ENCODE measurements around the gene TEX19.
"Not testable (repeated sequence)": the region's sequence is repeated elsewhere in the genome, so short reads cannot be mapped to it uniquely, and the experiment has no call there.

Gene TEX19

GRCh38 chr17:82403662-82404660 is 44.9 kb downstream of the TEX19 start:
- Histone ChIP-seq H3K4me3 (ENCODE audit: low read length in 2 of 2) (no peak overlapping the region), H3K4me1 (ENCODE audit: control insufficient read depth in 2 of 2, insufficient read depth in 2 of 2, low read length in 2 of 2) (peaks cover 0 to 3% of the 10 kb centered on the region in 2 donors), H3K36me3 (ENCODE audit: control insufficient read depth in 2 of 2, insufficient read depth in 2 of 2, low read length in 2 of 2) (peaks cover 11% of the 10 kb centered on the region in 2 donors), H3K27ac (ENCODE audit: low read depth in 2 of 2, low read length in 2 of 2) (no peak overlapping the region), H3K9me3 (ENCODE audit: control insufficient read depth in 2 of 2, low read length in 2 of 2) (no peaks in the 10 kb centered on the region), H3K9ac (ENCODE audit: low read depth in 1 of 2, low read length in 2 of 2) (no peak overlapping the region), H3K27me3 (ENCODE audit: control insufficient read depth in 2 of 2, insufficient read depth in 2 of 2, low read length in 2 of 2) (no peaks in the 10 kb centered on the region)

GRCh38 chr17:82405051-82405450 is 46.0 kb downstream of the TEX19 start:
- peaks cover 0 to 3% of the 10 kb centered on the region in 2 donors for H3K4me1 ChIP-seq (ENCODE audit: control insufficient read depth in 2 of 2, insufficient read depth in 2 of 2, low read length in 2 of 2)
- no peak overlapping the region for H3K4me3 ChIP-seq (ENCODE audit: low read length in 2 of 2)
- H3K27ac ChIP-seq (ENCODE audit: low read depth in 2 of 2, low read length in 2 of 2): no peak overlapping the region
- H3K27me3 ChIP-seq (ENCODE audit: control insufficient read depth in 2 of 2, insufficient read depth in 2 of 2, low read length in 2 of 2): no peaks in the 10 kb centered on the region
- H3K9ac ChIP-seq (ENCODE audit: low read depth in 1 of 2, low read length in 2 of 2): no peak overlapping the region
- peaks cover 8 to 10% of the 10 kb centered on the region in 2 donors for H3K36me3 ChIP-seq (ENCODE audit: control insufficient read depth in 2 of 2, insufficient read depth in 2 of 2, low read length in 2 of 2)
- H3K9me3 ChIP-seq (ENCODE audit: control insufficient read depth in 2 of 2, low read length in 2 of 2): no peaks in the 10 kb centered on the region

GRCh38 chr17:82406131-82406671 is 47.2 kb downstream of the TEX19 start:
- no peaks in the 10 kb centered on the region for H3K4me1 ChIP-seq (ENCODE audit: control insufficient read depth in 2 of 2, insufficient read depth in 2 of 2, low read length in 2 of 2)
- H3K9me3 ChIP-seq (ENCODE audit: control insufficient read depth in 2 of 2, low read length in 2 of 2): no peaks in the 10 kb centered on the region
- H3K4me3 ChIP-seq (ENCODE audit: low read length in 2 of 2): no peak overlapping the region
- no peak overlapping the region for H3K9ac ChIP-seq (ENCODE audit: low read depth in 1 of 2, low read length in 2 of 2)
- H3K36me3 ChIP-seq (ENCODE audit: control insufficient read depth in 2 of 2, insufficient read depth in 2 of 2, low read length in 2 of 2): peaks cover 8% of the 10 kb centered on the region in 2 donors
- no peaks in the 10 kb centered on the region for H3K27me3 ChIP-seq (ENCODE audit: control insufficient read depth in 2 of 2, insufficient read depth in 2 of 2, low read length in 2 of 2)
- H3K27ac ChIP-seq (ENCODE audit: low read depth in 2 of 2, low read length in 2 of 2): no peak overlapping the region

- Histone ChIP-seq H3K4me1 (ENCODE audit: control insufficient read depth in 2 of 2, insufficient read depth in 2 of 2, low read length in 2 of 2) (no peaks in the 10 kb centered on the region), H3K27me3 (ENCODE audit: control insufficient read depth in 2 of 2, insufficient read depth in 2 of 2, low read length in 2 of 2) (no peaks in the 10 kb centered on the region), H3K4me3 (ENCODE audit: low read length in 2 of 2) (no peak overlapping the region), H3K36me3 (ENCODE audit: control insufficient read depth in 2 of 2, insufficient read depth in 2 of 2, low read length in 2 of 2) (peaks cover 8% of the 10 kb centered on the region in 2 donors), H3K9ac (ENCODE audit: low read depth in 1 of 2, low read length in 2 of 2) (no peak overlapping the region), H3K27ac (ENCODE audit: low read depth in 2 of 2, low read length in 2 of 2) (no peak overlapping the region), H3K9me3 (ENCODE audit: control insufficient read depth in 2 of 2, low read length in 2 of 2) (no peaks in the 10 kb centered on the region)
Observed at GRCh38 chr17:82407255-82407654, 48.2 kb downstream of the TEX19 start.

GRCh38 chr17:82408288-82408937 is 49.4 kb downstream of the TEX19 start:
- H3K4me1 ChIP-seq (ENCODE audit: control insufficient read depth in 2 of 2, insufficient read depth in 2 of 2, low read length in 2 of 2): no peaks in the 10 kb centered on the region
- no peaks in the 10 kb centered on the region for H3K27me3 ChIP-seq (ENCODE audit: control insufficient read depth in 2 of 2, insufficient read depth in 2 of 2, low read length in 2 of 2)
- no peak overlapping the region for H3K9ac ChIP-seq (ENCODE audit: low read depth in 1 of 2, low read length in 2 of 2)
- no peak overlapping the region for H3K27ac ChIP-seq (ENCODE audit: low read depth in 2 of 2, low read length in 2 of 2)
- no peaks in the 10 kb centered on the region for H3K9me3 ChIP-seq (ENCODE audit: control insufficient read depth in 2 of 2, low read length in 2 of 2)
- peaks cover 8 to 11% of the 10 kb centered on the region in 2 donors for H3K36me3 ChIP-seq (ENCODE audit: control insufficient read depth in 2 of 2, insufficient read depth in 2 of 2, low read length in 2 of 2)
- H3K4me3 ChIP-seq (ENCODE audit: low read length in 2 of 2): no peak overlapping the region

- no peaks in the 10 kb centered on the region for H3K4me1 ChIP-seq (ENCODE audit: control insufficient read depth in 2 of 2, insufficient read depth in 2 of 2, low read length in 2 of 2)
- H3K36me3 ChIP-seq (ENCODE audit: control insufficient read depth in 2 of 2, insufficient read depth in 2 of 2, low read length in 2 of 2): peaks cover 3 to 7% of the 10 kb centered on the region in 2 donors
- H3K27me3 ChIP-seq (ENCODE audit: control insufficient read depth in 2 of 2, insufficient read depth in 2 of 2, low read length in 2 of 2): no peaks in the 10 kb centered on the region
- H3K27ac ChIP-seq (ENCODE audit: low read depth in 2 of 2, low read length in 2 of 2): no peak overlapping the region
- no peak overlapping the region for H3K4me3 ChIP-seq (ENCODE audit: low read length in 2 of 2)
- no peaks in the 10 kb centered on the region for H3K9me3 ChIP-seq (ENCODE audit: control insufficient read depth in 2 of 2, low read length in 2 of 2)
- no peak overlapping the region for H3K9ac ChIP-seq (ENCODE audit: low read depth in 1 of 2, low read length in 2 of 2)
Observed at GRCh38 chr17:82408938-82409318, 49.9 kb downstream of the TEX19 start.

- Histone ChIP-seq H3K9ac (ENCODE audit: low read depth in 1 of 2, low read length in 2 of 2) (no peak overlapping the region), H3K27ac (ENCODE audit: low read depth in 2 of 2, low read length in 2 of 2) (no peak overlapping the region), H3K4me1 (ENCODE audit: control insufficient read depth in 2 of 2, insufficient read depth in 2 of 2, low read length in 2 of 2) (no peaks in the 10 kb centered on the region), H3K27me3 (ENCODE audit: control insufficient read depth in 2 of 2, insufficient read depth in 2 of 2, low read length in 2 of 2) (no peaks in the 10 kb centered on the region), H3K9me3 (ENCODE audit: control insufficient read depth in 2 of 2, low read length in 2 of 2) (no peaks in the 10 kb centered on the region), H3K4me3 (ENCODE audit: low read length in 2 of 2) (no peak overlapping the region), H3K36me3 (ENCODE audit: control insufficient read depth in 2 of 2, insufficient read depth in 2 of 2, low read length in 2 of 2) (peaks cover 0 to 3% of the 10 kb centered on the region in 2 donors)
Observed at GRCh38 chr17:82410014-82410716, 51.1 kb downstream of the TEX19 start.

GRCh38 chr17:82411396-82412053 is 52.5 kb downstream of the TEX19 start:
- H3K4me1 ChIP-seq (ENCODE audit: control insufficient read depth in 2 of 2, insufficient read depth in 2 of 2, low read length in 2 of 2): no peaks in the 10 kb centered on the region
- peaks cover 0 to 3% of the 10 kb centered on the region in 2 donors for H3K36me3 ChIP-seq (ENCODE audit: control insufficient read depth in 2 of 2, insufficient read depth in 2 of 2, low read length in 2 of 2)
- H3K9me3 ChIP-seq (ENCODE audit: control insufficient read depth in 2 of 2, low read length in 2 of 2): no peaks in the 10 kb centered on the region

GRCh38 chr17:82412081-82412480 is 53.0 kb downstream of the TEX19 start:
- H3K27ac ChIP-seq (ENCODE audit: low read depth in 2 of 2, low read length in 2 of 2); H3K4me1 ChIP-seq (ENCODE audit: control insufficient read depth in 2 of 2, insufficient read depth in 2 of 2, low read length in 2 of 2); H3K9me3 ChIP-seq (ENCODE audit: control insufficient read depth in 2 of 2, low read length in 2 of 2); H3K27me3 ChIP-seq (ENCODE audit: control insufficient read depth in 2 of 2, insufficient read depth in 2 of 2, low read length in 2 of 2); H3K36me3 ChIP-seq (ENCODE audit: control insufficient read depth in 2 of 2, insufficient read depth in 2 of 2, low read length in 2 of 2); H3K9ac ChIP-seq (ENCODE audit: low read depth in 1 of 2, low read length in 2 of 2); H3K4me3 ChIP-seq (ENCODE audit: low read length in 2 of 2): not testable (repeated sequence)

More at GRCh38 chr17:82411396-82412053, 52.5 kb downstream of the TEX19 start:
- H3K4me3 ChIP-seq (ENCODE audit: low read length in 2 of 2): no peak overlapping the region
- H3K9ac ChIP-seq (ENCODE audit: low read depth in 1 of 2, low read length in 2 of 2): no peak overlapping the region
- no peak overlapping the region for H3K27ac ChIP-seq (ENCODE audit: low read depth in 2 of 2, low read length in 2 of 2)
- no peaks in the 10 kb centered on the region for H3K27me3 ChIP-seq (ENCODE audit: control insufficient read depth in 2 of 2, insufficient read depth in 2 of 2, low read length in 2 of 2)
